NOMO-1 treated with DMSO at 0.1 percent for 48 hours (cell line): Measurements from ENCODE around the gene MMP27.

Experiments used
- DNase-seq: peaks from one replicate; lab custom pipeline; 2025; ENCODE audit not compliant: unreplicated experiment; lab: John Stamatoyannopoulos, UW

MMP27 gene

GRCh38 chr11:102704841-102705240 is 728 bp downstream of the MMP27 start:
- no peak for DNase-seq

- no peak for DNase-seq
Observed at GRCh38 chr11:102703826-102704493, 1.6 kb downstream of the MMP27 start.

- no peak for DNase-seq
Observed at GRCh38 chr11:102695201-102695600, 10.4 kb downstream of the MMP27 start.

- DNase-seq, result peak; percentile 64
Observed at GRCh38 chr11:102685754-102686153, 19.8 kb downstream of the MMP27 start.

- no peak for DNase-seq
Observed at GRCh38 chr11:102685338-102685737, 20.2 kb downstream of the MMP27 start.

GRCh38 chr11:102683277-102683676 is 22.3 kb downstream of the MMP27 start:
- DNase-seq, result no peak

GRCh38 chr11:102680945-102681344 is 24.6 kb downstream of the MMP27 start:
- DNase-seq, result peak; percentile 86

GRCh38 chr11:102678022-102678421 is 27.5 kb downstream of the MMP27 start:
- no peak for DNase-seq

GRCh38 chr11:102676084-102676483 is 29.5 kb downstream of the MMP27 start:
- no peak for DNase-seq

- no peak for DNase-seq
Observed at GRCh38 chr11:102669664-102670063, 35.9 kb downstream of the MMP27 start.

- DNase-seq, result peak; percentile 64
Observed at GRCh38 chr11:102666331-102666957, 39.1 kb downstream of the MMP27 start.

- DNase-seq, result no peak
Observed at GRCh38 chr11:102664001-102664752, 41.4 kb downstream of the MMP27 start.

- no peak for DNase-seq
Observed at GRCh38 chr11:102662607-102663006, 43.0 kb downstream of the MMP27 start.

GRCh38 chr11:102661040-102661439 is 44.5 kb downstream of the MMP27 start:
- DNase-seq, result no peak

- no peak for DNase-seq
Observed at GRCh38 chr11:102656528-102656927, 49.0 kb downstream of the MMP27 start.

GRCh38 chr11:102655547-102655946 is 50.0 kb downstream of the MMP27 start:
- no peak for DNase-seq

- no peak for DNase-seq
Observed at GRCh38 chr11:102654761-102655160, 50.8 kb downstream of the MMP27 start.

- no peak for DNase-seq
Observed at GRCh38 chr11:102653744-102654291, 51.8 kb downstream of the MMP27 start.

GRCh38 chr11:102647430-102647829 is 58.1 kb downstream of the MMP27 start:
- no peak for DNase-seq

- DNase-seq, result peak; percentile 25
Observed at GRCh38 chr11:102643941-102644340, 61.6 kb downstream of the MMP27 start.
